ENCODE data around the gene EXOC1. TPM values are rescaled to one million over a fixed set of nuclear protein-coding genes. Genes with fewer than 3 reads are reported as not detected.
A peak's percentile ranks its signal among the peaks of the same experiment; 100 is the strongest.

The EXOC1 gene
- polyA plus RNA-seq, 4 donors: 40.5 to 50.6 (median 46.7) TPM

DNA sequence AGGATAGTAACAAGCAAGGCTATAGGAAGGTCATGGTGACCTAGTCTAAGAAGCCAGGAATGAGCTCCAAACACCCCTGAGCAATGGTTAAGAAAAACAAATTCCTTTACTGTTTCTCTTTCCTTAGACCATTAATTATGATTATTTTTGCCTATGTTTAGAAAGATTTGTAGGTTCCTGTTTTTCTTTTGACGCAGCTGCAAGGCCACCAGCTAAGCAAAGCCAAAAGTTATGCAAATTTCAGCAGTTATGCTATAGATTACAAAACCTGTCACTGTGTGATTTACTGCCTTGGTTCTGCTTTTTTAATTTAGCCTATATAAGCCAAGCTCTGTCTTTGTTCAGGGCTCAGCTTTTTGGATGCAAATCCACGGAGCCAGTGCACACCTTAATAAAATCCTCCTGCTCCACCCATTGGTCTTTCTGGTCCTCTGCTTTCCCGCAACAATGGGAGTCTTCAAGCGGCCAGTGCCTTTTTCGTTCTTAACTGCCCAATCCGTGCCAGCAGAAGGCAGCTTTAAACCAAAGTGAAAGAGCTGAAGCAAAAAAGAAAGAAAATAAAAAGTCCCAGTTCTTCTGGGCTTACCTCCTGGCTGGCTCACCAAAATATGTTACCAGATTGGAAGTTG, 93.9 kb downstream of the EXOC1 start:
- no peak for DNase-seq (ENCODE audit: low read depth in 4 of 4, low spot score in 3 of 4)

DNA sequence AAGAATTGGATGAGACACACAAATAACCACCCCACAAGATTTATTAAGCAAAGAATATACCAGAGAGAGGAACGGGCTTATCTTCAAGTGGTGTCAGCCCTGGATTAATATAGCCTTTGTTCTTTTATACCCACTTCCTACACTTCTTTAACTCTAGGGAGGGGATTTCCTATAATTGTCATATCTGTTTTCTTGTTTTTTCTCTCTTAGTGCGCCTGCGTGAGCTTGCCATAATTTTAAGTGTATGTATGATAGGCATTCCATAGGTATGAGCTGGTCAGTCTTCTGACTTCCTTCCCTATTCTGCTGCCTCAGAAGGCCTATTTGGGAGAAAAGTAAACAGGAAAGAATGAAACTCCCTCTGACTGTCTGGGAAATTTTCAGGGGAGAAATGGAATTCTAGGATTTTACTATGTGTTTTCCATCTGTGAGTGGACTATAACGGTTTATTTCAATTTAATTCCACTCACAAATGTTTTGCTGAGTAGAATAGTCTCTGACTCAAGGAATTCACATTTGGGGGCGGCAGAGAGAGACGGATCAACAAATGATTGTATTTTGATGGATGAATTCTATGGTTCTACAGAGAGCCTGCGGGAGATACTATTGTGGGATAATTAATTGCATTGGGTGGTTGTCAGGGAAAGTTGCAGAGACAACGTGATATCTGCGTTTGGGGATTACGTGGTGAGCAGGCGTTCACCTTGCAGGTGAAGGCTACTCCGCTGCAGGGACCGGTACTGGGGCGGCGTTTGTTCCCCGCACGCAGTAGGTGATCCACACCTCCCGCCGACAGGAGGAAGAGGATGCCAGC, 94.7 kb downstream of the EXOC1 start:
- DNase-seq (ENCODE audit: low read depth in 4 of 4, low spot score in 3 of 4): no peak

DNA sequence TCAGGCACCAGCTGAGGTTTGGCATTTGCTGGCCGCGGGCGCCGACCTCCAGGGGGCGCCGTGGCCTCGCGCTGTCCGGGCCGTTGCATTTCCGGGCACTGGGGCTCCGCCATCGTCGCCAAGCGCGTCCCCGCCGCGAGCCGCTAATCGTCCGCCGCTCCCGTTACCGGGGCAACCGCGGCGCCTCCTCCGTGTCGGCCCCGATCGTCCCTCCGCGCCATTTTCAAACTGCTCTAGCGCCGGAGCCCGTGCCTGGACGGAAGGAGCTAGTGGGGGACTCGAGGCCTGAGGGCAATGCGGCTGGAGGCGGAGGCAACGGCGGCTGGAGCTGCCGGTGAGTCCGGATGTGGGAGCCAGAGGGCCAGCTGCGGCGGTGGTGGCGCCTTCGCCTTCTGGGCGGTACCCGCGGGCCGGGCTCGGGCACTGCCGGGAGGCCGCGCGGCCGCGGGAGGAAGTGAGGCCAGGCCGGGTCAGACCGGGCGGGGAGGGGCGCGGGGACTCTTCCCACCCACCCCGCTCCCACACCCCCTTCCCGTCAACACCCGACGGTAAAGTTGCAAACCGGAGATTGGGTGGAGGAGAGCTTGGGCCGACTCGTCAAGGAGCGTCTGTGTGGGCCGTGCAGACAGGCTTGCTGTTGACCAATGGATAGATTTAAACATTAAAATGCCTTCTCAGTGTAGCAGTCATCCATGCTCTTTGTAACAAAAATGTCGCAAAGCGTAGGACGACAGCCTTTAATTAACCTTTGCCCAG, 95.5 kb downstream of the EXOC1 start, which contains the start of gene CEP135:
Gene CEP135, plus strand, starts transcription at position 220 of the 756 bp plus-strand sequence. CDS start 3,186 bp downstream, outside the sequence.
- DNase-seq (ENCODE audit: low read depth in 4 of 4, low spot score in 3 of 4): peak; percentile 87 to 92 (median 91)

DNA sequence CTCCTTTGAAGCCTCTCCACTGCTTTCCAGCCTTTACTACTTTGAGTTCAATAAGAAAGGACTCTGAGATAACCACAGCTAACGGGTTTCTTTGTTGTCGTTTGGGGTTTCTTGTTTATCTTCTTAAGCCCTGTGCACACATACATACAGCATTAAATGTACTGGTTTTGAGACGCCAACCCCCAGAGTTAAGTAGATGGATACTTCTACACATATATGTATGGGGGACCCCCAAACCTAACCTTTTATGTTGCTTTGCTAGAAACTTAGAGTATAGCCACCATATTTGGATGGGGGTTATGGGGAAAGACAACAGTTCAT, 96.0 kb downstream of the EXOC1 start:
- DNase-seq (ENCODE audit: low read depth in 4 of 4, low spot score in 3 of 4): no peak

DNA sequence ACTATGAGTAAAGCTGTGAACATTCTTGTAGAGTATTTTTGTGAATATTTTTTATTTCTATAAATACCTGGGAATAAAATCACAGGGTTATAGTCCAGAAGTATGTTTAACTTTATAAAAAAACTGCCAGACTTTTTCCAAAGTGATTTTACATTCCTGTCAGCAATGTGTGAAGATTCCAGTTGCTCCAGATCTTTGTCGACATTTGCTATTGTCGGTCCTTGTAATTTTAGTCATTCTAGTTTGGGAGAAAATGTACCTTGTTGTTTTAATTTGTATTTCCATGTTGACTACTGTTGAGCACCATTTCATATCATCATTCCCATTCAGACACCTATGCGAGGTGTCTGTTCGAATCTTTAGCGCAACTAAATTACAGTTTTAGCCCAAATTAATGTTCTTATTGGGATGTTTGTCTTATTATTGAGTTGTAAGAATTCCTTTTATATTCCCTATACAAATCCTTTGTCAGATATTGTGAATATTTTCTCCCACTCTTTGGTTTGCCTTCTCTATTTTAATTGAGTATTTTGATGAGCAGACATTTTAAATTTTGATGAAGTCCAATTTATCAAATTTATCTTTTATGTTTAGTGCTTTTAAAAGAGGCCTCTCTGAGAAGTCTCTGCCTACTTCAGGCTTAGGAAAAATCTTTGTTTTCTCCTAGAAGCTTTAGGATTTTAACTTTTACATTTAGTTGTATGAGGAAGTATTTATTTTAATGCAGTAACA, 97.9 kb downstream of the EXOC1 start:
- DNase-seq (ENCODE audit: low read depth in 4 of 4, low spot score in 3 of 4): no peak

Other genes with a start within 250 kb of the EXOC1 start
- 10 to 100 TPM in 3 of 4 donors, 1 to 10 TPM in 1; 8.1 to 12.5 (median 11.2) TPM for gene NMU, start 217.3 kb upstream of the EXOC1 start, polyA plus RNA-seq (ENCODE audit: insufficient read length in 4 of 4)
- under 1 TPM in 1 of 4 donors, not detected in 3; 0.09 TPM for gene EXOC1L, start 33.9 kb upstream of the EXOC1 start, polyA plus RNA-seq (ENCODE audit: insufficient read length in 4 of 4)
- 10 to 100 TPM; 12.5 to 18.0 (median 14.4) TPM for gene CEP135, start 95.3 kb downstream of the EXOC1 start, polyA plus RNA-seq (ENCODE audit: insufficient read length in 4 of 4)